GM21360 (cell line): Measurements from ENCODE around the gene ITLN1.
"Not testable (repeated sequence)": the region's sequence is repeated elsewhere in the genome, so short reads cannot be mapped to it uniquely, and the experiment has no call there.

ENCODE experiments used
- ATAC-seq: cut with Tn5 transposase; IDR thresholded peaks from one replicate; pipeline ENCODE4 v1.9.1; 2021; ENCODE audit warnings: mild to moderate bottlenecking, moderate library complexity; ENCODE audit not compliant: unreplicated experiment

Gene ITLN1

GRCh38 chr1:160885042-160885441 is at the start of gene ITLN1:
ITLN1 (minus strand) TSS chr1:160885180; CDS start chr1:160884877, 303 bp downstream.
- ATAC-seq, result no peak

DNA sequence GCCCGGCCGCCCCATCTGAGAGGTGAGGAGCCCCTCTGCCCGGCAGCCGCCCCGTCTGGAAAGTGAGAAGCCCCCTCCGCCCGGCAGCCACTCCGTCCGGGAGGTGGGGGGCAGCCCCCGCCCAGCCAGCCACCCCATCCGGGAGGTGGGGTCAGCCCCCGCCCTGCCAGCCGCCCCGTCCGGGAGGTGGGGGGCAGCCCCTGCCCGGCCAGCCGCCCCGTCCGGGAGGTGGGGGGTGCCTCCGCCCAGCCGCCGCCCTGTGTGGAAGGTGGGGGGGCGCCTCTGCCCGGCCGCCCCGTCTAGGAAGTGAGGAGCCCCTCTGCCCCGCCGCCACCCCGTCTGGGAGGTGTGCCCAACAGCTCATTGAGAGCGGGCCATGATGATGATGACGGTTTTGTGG is 48.3 kb upstream of the ITLN1 start:
- ATAC-seq, result not testable (repeated sequence)

DNA sequence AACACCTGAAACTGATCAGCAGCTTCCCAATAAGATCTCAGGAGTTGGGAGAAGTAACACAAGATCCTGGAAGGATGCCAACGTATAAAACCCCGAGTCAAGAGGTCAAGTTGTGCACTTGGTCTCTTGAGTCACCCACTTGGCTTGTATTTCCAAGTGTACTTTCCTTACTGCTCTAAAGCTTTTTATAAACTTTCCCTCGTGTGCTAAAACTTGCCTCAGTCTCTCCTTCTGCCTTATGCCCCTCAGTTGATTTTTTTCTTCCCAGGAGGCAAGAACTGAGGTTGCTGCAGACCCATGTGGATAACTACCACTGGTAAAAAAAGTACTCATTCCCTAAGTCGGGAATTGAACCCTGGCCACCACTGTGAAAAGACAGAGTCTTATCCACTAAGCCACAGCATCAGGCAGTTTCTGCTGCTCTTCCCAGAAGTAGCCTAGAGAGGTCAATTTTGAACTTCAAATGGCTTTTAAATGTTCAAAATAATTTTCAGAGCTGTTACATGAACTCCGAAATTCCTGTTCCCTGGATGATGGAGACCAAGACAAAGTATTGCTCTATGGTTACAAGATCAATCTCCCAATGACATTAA is 40.8 kb upstream of the ITLN1 start:
- no peak for ATAC-seq

GRCh38 chr1:160924791-160925651 is 40.0 kb upstream of the ITLN1 start:
- no peak for ATAC-seq

DNA sequence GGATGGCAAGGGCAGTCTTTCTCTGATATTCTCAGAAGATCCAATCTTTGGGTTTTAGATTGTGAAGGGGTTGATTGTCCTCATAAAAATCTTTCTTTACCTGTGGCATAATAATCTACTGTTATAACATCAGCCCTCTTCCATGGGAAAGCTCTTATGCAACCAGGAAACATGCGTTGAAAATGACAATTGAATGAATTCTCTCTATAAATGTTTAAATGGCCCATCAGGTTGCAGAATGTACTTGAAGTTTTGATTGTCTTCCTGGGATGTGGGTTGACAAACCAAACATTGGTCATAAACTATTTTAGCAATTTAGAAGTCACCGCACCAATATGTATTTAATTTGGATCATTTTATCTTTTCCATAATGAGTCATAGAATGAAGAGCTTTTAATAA is 31.7 kb upstream of the ITLN1 start:
- no peak for ATAC-seq

DNA sequence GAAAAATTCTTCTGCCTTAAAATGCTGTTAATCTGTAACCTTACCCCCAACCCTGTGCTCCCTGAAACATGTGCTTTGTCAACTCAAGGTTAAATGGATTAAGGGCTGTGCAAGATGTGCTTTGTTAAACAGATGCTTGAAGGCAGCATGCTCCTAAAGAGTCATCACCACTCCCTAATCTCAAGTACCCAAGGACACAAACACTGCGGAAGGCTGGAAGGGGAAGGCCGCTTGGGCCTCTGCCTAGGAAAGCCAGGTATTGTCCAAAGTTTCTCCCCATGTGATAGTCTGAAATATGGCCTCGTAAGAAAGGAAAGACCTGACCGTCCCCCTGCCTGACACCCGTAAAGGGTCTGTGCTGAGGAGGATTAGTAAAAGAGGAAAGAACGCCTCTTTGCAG is 28.2 kb upstream of the ITLN1 start:
- not testable (repeated sequence) for ATAC-seq

DNA sequence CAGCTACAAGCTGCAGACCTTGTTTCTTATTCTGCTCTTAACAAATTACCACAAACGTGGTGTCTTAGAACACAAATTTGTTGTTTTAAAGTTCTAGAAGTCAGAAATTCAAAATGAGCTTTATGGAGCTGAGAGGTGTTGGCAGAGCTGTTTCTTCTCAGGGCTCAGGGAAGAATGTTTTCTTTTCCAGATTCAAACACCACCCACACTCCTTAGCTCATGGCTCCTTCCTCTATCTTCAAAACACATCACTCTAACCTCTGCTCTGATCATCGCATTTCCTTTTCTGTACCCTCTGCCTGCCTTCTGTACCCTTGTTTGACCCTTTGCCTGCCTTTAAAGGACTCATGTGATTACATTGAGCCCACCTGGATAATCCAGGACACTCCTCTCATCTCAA is 26.9 kb upstream of the ITLN1 start:
- no peak for ATAC-seq

DNA sequence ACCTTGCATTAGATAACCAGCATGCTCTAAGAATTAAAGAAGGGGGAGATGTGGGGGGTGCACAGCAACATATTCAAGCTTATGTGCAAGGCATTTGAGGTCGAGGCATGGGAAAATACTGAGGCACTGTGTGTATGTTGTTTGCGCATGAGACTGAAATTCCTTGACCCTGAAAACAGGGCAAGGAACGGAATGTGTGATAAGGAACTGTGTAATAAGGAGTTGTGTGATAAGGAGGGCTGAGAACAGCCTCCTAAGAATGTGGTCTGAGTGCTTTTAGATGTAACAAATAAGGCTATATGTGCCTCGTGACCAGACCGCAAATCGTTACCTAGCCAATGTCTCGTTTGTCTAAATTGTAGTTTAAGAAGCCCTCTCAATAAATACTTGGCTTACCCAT is 26.5 kb upstream of the ITLN1 start:
- no peak for ATAC-seq

- ATAC-seq, result no peak
These were observed 25.3 kb upstream of the ITLN1 start for GRCh38 chr1:160910170-160910750.

- no peak for ATAC-seq
These were observed 23.0 kb upstream of the ITLN1 start for GRCh38 chr1:160907976-160908375.

DNA sequence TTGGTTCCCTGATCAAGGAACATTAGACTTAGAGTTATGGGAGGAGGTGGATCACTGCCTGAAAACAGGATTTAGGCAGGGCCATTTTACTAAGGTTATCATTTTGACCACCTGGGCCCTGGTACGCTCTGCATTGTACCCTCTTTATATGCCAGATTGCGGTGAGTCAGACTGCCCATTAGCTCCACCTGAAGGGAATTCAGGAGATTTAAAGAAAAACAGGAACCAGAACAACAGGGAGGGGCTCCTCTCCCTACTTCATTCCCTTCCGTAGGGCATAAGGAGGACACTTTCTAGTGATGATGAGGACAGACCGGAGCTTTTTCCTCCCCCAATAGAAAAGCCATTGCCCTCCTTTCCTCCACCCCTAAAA is 20.6 kb upstream of the ITLN1 start:
- no peak for ATAC-seq

DNA sequence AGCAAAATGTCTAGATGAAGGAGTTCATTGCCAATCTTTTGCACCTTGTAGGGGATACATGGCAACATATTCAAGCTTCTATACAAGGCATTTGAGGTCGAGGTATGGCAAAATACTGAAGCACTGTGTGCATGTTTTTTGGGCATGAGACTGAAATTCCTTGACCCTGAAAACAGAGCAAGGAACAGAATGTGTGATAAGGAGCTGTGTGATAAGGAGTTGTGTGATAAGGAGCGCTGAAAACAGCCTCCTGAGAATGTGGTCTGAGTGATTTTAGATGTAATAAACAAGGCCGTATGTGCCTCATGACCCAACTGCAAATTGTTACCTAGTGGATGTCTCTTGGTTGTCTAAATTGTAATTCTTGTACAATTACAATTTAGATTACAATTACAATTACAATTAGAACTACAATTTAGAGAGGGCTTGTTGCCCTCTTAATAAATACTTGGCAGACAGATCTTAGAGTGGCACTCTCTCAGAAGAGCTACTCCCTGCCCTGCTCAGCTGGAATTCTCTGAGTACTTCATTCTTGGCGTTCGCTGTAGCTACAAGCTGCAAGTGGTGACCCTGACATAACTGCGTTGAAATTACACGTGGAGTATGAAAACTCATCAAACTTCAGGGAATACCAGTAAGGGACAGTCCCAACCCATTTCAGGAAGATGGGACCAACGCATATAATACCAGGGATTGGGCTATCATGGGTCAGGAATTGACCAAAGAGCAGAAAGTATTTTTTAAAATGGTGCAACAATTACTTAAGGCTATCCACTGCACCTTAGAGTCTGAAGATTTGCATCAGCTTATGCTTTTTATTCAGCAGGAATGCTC is 20.0 kb upstream of the ITLN1 start:
- ATAC-seq, result no peak

- not testable (repeated sequence) for ATAC-seq
These were observed 17.3 kb upstream of the ITLN1 start for GRCh38 chr1:160902251-160902650.

DNA sequence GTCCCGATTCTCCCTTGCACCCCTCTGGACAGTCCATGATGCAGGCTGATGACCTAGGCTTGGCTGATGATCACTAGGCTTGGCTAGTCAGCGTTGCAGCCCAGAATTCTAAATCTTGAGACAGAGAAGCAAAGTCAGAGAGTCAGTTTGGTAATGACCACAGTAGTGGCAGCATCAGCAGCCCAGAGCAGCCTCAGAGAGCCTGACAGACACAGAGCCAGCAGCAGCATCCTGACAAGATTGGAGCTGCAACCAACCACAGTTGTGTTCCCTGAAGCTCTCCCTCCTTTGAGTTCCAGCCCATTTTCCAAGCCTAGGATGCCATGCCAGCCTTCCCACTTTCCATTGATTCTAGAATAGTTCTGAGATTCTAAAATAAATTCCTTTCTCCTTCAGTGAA is 16.8 kb upstream of the ITLN1 start:
- ATAC-seq, result no peak

GRCh38 chr1:160900683-160901082 is 15.7 kb upstream of the ITLN1 start:
- not testable (repeated sequence) for ATAC-seq

DNA sequence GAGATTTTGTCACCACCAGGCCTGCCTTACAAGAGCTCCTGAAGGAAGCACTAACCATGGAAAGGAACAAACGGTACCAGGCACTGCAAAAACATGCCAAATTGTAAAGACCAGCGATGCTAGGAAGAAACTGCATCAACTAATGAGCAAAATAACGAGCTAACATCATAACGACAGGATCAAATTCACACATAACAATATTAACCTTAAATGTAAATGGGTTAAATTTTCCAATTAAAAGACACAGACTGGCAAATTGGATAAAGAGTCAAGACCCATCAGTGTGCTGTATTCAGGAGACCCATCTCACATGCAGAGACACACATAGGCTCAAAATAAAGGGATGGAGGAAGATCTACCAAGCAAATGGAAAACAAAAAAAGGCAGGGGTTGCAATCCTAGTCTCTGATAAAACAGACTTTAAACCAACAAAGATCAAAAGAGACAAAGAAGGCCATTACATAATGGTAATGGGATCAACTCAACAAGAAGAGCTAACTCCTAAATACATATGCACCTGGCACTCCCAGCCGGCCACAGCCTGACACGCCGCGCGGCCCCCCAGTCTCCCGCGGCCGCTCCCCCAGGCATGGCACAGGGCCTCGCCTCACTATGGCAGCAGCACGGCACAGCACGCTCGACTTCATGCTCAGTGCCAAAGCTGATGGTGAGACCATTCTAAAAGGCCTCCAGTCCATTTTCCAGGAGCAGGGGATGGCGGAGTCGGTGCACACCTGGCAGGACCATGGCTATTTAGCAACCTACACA is 9.6 kb upstream of the ITLN1 start:
- ATAC-seq, result not testable (repeated sequence)

- no peak for ATAC-seq
These were observed 6.5 kb upstream of the ITLN1 start for GRCh38 chr1:160891474-160891873.

DNA sequence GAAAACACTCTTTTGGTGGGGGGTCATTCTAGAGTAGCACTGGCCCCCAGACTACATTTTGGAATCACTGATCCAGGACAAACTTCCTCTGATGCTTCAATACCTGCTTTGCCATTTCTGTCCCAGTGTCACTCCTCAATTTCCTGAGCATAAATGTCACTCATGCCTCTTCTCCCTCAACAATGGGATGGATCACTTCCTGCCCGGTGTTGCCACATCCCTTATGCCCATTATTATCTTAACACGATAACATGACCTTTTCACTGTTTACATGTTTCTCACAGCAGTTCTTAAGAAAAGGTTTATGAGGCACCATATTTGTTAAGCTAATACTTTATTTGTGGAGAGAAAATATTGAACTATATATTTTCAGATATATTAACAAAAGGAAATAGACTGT is 3.9 kb upstream of the ITLN1 start:
- no peak for ATAC-seq

- ATAC-seq, result no peak
These were observed 2.1 kb upstream of the ITLN1 start for GRCh38 chr1:160887071-160887470.

- ATAC-seq, result no peak
These were observed 401 bp downstream of the ITLN1 start for GRCh38 chr1:160884579-160884978.
